Thymus (tissue), 11 donors: ENCODE measurements around the gene RALGAPA2. TPM values are rescaled to one million over a fixed set of nuclear protein-coding genes. Genes with fewer than 3 reads are reported as not detected.

Experiments used
- DNase-seq, 9 donors: peaks; one replicate each; pipeline ENCODE4 v3.0.0-alpha.2; 2013; ENCODE audit warnings: low spot score in 9 of 9, low read depth in 6 of 9, missing footprints in 1 of 9
- H3K27ac ChIP-seq, 2 donors: one replicate each; pipeline ENCODE4 v1.5.1; 2013; ENCODE audit warnings: control low read depth in 1 of 2, low read depth in 1 of 2, low read length in 1 of 2, mild to moderate bottlenecking in 1 of 2, moderate library complexity in 1 of 2
- H3K27me3 ChIP-seq, 2 donors: one replicate each; pipeline ENCODE4 v1.5.1; 2013; ENCODE audit warnings: low read length in 1 of 2; ENCODE audit not compliant: control insufficient read depth in 2 of 2, insufficient read depth in 1 of 2
- H3K36me3 ChIP-seq, 2 donors: one replicate each; pipeline ENCODE4 v1.5.1; 2013; ENCODE audit warnings: low read length in 1 of 2, mild to moderate bottlenecking in 1 of 2, moderate library complexity in 1 of 2; ENCODE audit not compliant: control insufficient read depth in 2 of 2, insufficient read depth in 2 of 2
- H3K4me1 ChIP-seq, 2 donors: one replicate each; pipeline ENCODE4 v1.5.1; 2013; ENCODE audit warnings: low read length in 2 of 2; ENCODE audit not compliant: control insufficient read depth in 2 of 2, insufficient read depth in 2 of 2
- H3K4me3 ChIP-seq, 2 donors: one replicate each; pipeline ENCODE4 v1.5.1; 2013; ENCODE audit warnings: low read length in 2 of 2, control low read depth in 1 of 2, mild to moderate bottlenecking in 1 of 2
- H3K9me3 ChIP-seq, 2 donors: one replicate each; pipeline ENCODE4 v1.5.1; 2013; ENCODE audit warnings: low read length in 1 of 2, mild to moderate bottlenecking in 1 of 2; ENCODE audit not compliant: control insufficient read depth in 2 of 2, insufficient read depth in 1 of 2
- WGBS: extraction: QIAGEN DNeasy Blood & Tissue Kit; methylation state at CpG from one replicate; pipeline ENCODE4 v1.1.7; 2013; 5-methylcytosine and 5-hydroxymethylcytosine counted together
- polyA plus RNA-seq: library from polyadenylated mRNA; stranded (reverse); fragments of 200-250 nt; gene quantifications from one replicate; pipeline ENCODE4 v1.2.3, GENCODE V29; 2013
- total RNA-seq: library from RNA; stranded (reverse); fragments of 120-200 nt; gene quantifications from one replicate; pipeline ENCODE4 v1.2.4, GENCODE V29; 2013
- donor health status: healthy.

Gene RALGAPA2
- total and polyA plus RNA-seq, 2 donors = 9.0 to 10.3 TPM

DNA sequence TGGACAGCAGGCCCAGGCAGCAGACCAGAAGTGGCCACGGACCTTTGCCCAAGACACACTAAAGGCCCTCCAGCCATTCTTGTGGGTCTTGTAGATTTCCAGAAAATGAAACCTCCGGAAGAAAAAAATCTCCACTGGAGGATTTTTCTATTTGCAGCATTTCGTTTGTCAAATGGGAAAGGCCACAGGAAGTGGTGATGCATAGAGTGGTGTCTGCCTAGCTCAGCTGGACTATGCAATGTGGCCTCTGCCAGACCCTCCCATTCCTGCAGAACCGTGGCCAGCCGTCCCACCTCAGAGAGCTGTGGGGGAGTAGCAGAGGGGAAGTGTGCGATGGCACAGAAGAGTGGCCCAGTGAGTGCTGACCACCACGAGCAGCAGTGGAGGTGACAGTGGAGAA, 368.5 kb downstream of the RALGAPA2 start:
- Histone ChIP-seq H3K4me1 (no peaks in the 10 kb centered on the region), H3K4me3 (no peak overlapping the region), H3K27me3 (peaks cover 0 to 2% of the 10 kb centered on the region in 2 donors), H3K27ac (no peak overlapping the region), H3K9me3 (no peaks in the 10 kb centered on the region), H3K36me3 (no peaks in the 10 kb centered on the region)
- 84% methylated on average over 7 of the region's 7 CpGs for WGBS
- no peak for DNase-seq
